CD4-positive, alpha-beta T cell (primary cell): ENCODE results near the gene CCNI. TPM values are rescaled to one million over a fixed set of nuclear protein-coding genes. Genes with fewer than 3 reads are reported as not detected.
A peak's percentile ranks its signal among the peaks of the same experiment; 100 is the strongest.
"Not testable (repeated sequence)": the region's sequence is repeated elsewhere in the genome, so short reads cannot be mapped to it uniquely, and the experiment has no call there.

Source experiments
- ATAC-seq: fragments of 200-7000 bp; cut with Tn5 transposase; one replicate; pipeline ENCODE4 v1.10.0; 2022; ENCODE audit warnings: mild to moderate bottlenecking; ENCODE audit not compliant: poor library complexity
- CTCF ChIA-PET: fragments of 350-600 bp; sonication (Branson Sonifier 250); formaldehyde crosslinking; loops from one replicate; lab custom pipeline; 2021; ENCODE audit warnings: antibody characterized with exemption, inconsistent platforms; lab: Charles Lee
- POLR2A ChIA-PET: fragments of 350-600 bp; sonication (Branson Sonifier 250); formaldehyde crosslinking; loops from one replicate; lab custom pipeline; 2021; ENCODE audit warnings: antibody characterized with exemption, inconsistent platforms; lab: Charles Lee
- DNase-seq, 14 experiments: peaks; one replicate each; pipeline ENCODE4 v3.0.0-alpha.2; 2013 to 2020; ENCODE audit warnings: mixed read lengths in 2 of 14
- H3K27ac ChIP-seq, 2 donors: one replicate each; pipeline versions ENCODE4 v1.5.1 to v1.7.0; 2013; ENCODE audit warnings: low read length in 2 of 2, low read depth in 1 of 2, mild to moderate bottlenecking in 1 of 2
- H3K27me3 ChIP-seq, 2 experiments: 1 replicate in 1 of 2; 2 replicates in 1 of 2; pipeline versions ENCODE4 v1.6.1 to v1.7.0; 2013; ENCODE audit warnings: low read length in 2 of 2, control low read depth in 1 of 2, mild to moderate bottlenecking in 1 of 2, moderate library complexity in 1 of 2; ENCODE audit not compliant: insufficient read depth in 2 of 2, control insufficient read depth in 1 of 2
- H3K36me3 ChIP-seq: one replicate; pipeline ENCODE4 v1.6.1; 2013; ENCODE audit warnings: low read length, control low read depth; ENCODE audit not compliant: insufficient read depth
- H3K4me1 ChIP-seq: one replicate; pipeline ENCODE4 v1.6.1; 2013; ENCODE audit warnings: low read length, control low read depth; ENCODE audit not compliant: insufficient read depth
- H3K4me3 ChIP-seq: one replicate; pipeline ENCODE4 v1.5.1; 2013; ENCODE audit warnings: mild to moderate bottlenecking, low read length, moderate library complexity
- H3K9me3 ChIP-seq, 2 experiments: 1 replicate in 1 of 2; 2 replicates in 1 of 2; pipeline versions ENCODE4 v1.6.1 to v1.7.0; 2013; ENCODE audit warnings: low read length in 2 of 2, mild to moderate bottlenecking in 2 of 2, control low read depth in 1 of 2, moderate library complexity in 1 of 2; ENCODE audit not compliant: control insufficient read depth in 1 of 2, insufficient read depth in 1 of 2
- H3K27ac Mint-ChIP-seq: one replicate; pipeline ENCODE4 v1.8.0; 2020; ENCODE audit warnings: mixed read lengths
- H3K27me3 Mint-ChIP-seq: one replicate; pipeline ENCODE4 v1.8.0; 2021; ENCODE audit warnings: mixed read lengths
- H3K36me3 Mint-ChIP-seq: one replicate; pipeline ENCODE4 v1.8.0; 2021; ENCODE audit warnings: low read depth, mixed read lengths
- H3K4me1 Mint-ChIP-seq: one replicate; pipeline ENCODE4 v1.8.0; 2021; ENCODE audit warnings: low read depth, mixed read lengths
- H3K4me3 Mint-ChIP-seq: one replicate; pipeline ENCODE4 v1.8.0; 2020; ENCODE audit warnings: mild to moderate bottlenecking, mixed read lengths
- H3K9me3 Mint-ChIP-seq: one replicate; pipeline ENCODE4 v1.8.0; 2020; ENCODE audit warnings: mixed read lengths
- CTCF ChIP-seq: fragments of 200-600 bp; IDR thresholded peaks from one replicate; pipeline ENCODE4 v1.8.0; 2022; ENCODE audit warnings: antibody characterized with exemption, mild to moderate bottlenecking
- intact Hi-C, 2 experiments: fragments of 100-400 bp; cut with DNase I in 1 of 2; cut with micrococcal nuclease in 1 of 2; formaldehyde crosslinking; loops; one replicate each; pipeline versions ENCODE4 v1.15.1 to v1.9.0; 2023 to 2025; cut with DNase I, micrococcal nuclease
- total RNA-seq, 174 experiments: library from RNA in 2 of 174; stranded (reverse) in 2 of 174; gene quantifications; one replicate each; pipeline ENCODE4 v1.2.3 and lab custom pipeline; 2021 to 2026

CCNI gene
- total RNA-seq, 2 experiments from 2014 or later: 385 to 418 TPM

- H3K27me3 ChIP-seq: no peaks in the 10 kb centered on the region
- H3K9me3 ChIP-seq: no peaks in the 10 kb centered on the region
- Mint-ChIP-seq H3K4me3 (no peak overlapping the region), H3K36me3 (peaks cover 31% of the 10 kb centered on the region), H3K27ac (no peak overlapping the region), H3K9me3 (no peaks in the 10 kb centered on the region), H3K27me3 (no peaks in the 10 kb centered on the region), H3K4me1 (peaks cover 34% of the 10 kb centered on the region)
- peak in 1 of 14 experiments; percentile 20 for DNase-seq
- intact Hi-C loops: loop anchor here in 1 of 2 experiments (2.0 to 10.0 kb wide), 4 partner anchors 81 to 1703 kb away; partner anchors contain the start of genes BMP2K and SCARB2
- peaks cover 26% of the 10 kb centered on the region for H3K4me1 ChIP-seq
- CTCF ChIA-PET: interaction anchor here (2.2 kb wide), 1 partner anchor 21 kb away, joined by 8 read pairs; no protein-coding TSS in a partner anchor
- TF ChIP-seq CTCF: no peak
- peak overlapping the region; percentile 99 to 100 for H3K27ac ChIP-seq
- POLR2A ChIA-PET: interaction anchor here (0.9 to 6.9 kb wide), 4 partner anchors 15 to 119 kb away, joined by 4 to 76 read pairs (median 8); partner anchors contain the start of gene CCNG2
- peak overlapping the region; percentile 77 for H3K4me3 ChIP-seq
- H3K36me3 ChIP-seq: peaks cover 7% of the 10 kb centered on the region
- ATAC-seq: no peak
Observed at GRCh38 chr4:77073981-77074380, 1.8 kb downstream of the CCNI start.

- H3K4me1 Mint-ChIP-seq: peaks cover 40% of the 10 kb centered on the region
- CTCF ChIA-PET: interaction anchor here (0.6 to 3.5 kb wide), 3 partner anchors 21 to 130 kb away, joined by 3 to 10 read pairs (median 8); no protein-coding TSS in a partner anchor
- no peaks in the 10 kb centered on the region for H3K9me3 ChIP-seq
- H3K4me3 Mint-ChIP-seq: no peak overlapping the region
- peaks cover 7% of the 10 kb centered on the region for H3K36me3 ChIP-seq
- no peaks in the 10 kb centered on the region for H3K27me3 Mint-ChIP-seq
- peak overlapping the region; percentile 77 for H3K4me3 ChIP-seq
- no peaks in the 10 kb centered on the region for H3K9me3 Mint-ChIP-seq
- no peak for DNase-seq
- H3K27ac Mint-ChIP-seq: no peak overlapping the region
- no peak for ATAC-seq
- H3K27me3 ChIP-seq: no peaks in the 10 kb centered on the region
- H3K4me1 ChIP-seq: peaks cover 27% of the 10 kb centered on the region
- POLR2A ChIA-PET: interaction anchor here (0.6 to 6.9 kb wide), 4 partner anchors 28 to 130 kb away, joined by 3 to 76 read pairs (median 3); partner anchors contain the start of gene CCNG2
- H3K36me3 Mint-ChIP-seq: peaks cover 38% of the 10 kb centered on the region
- H3K27ac ChIP-seq: peak overlapping the region; percentile 99 to 100
- intact Hi-C loops: loop anchor here in 1 of 2 experiments (5.0 to 10.0 kb wide), 2 partner anchors 858 to 1704 kb away; partner anchors contain the start of genes BMP2K and SCARB2
- TF ChIP-seq CTCF: no peak
Observed at GRCh38 chr4:77073106-77073809, 2.5 kb downstream of the CCNI start.

- ChIA-PET POLR2A (interaction anchor here (1.2 to 6.9 kb wide), 3 partner anchors 28 to 131 kb away, joined by 3 to 76 read pairs (median 7); partner anchors contain the start of gene CCNG2), CTCF (interaction anchor here (0.7 to 3.5 kb wide), 4 partner anchors 16 to 131 kb away, joined by 3 to 10 read pairs (median 4); no protein-coding TSS in a partner anchor)
- H3K27ac ChIP-seq: peak overlapping the region; percentile 51 to 99
- DNase-seq (peak in 8 of 14 experiments; percentile 14 to 88 (median 58)), ATAC-seq (peak; percentile 47)
- peaks cover 23% of the 10 kb centered on the region for H3K4me1 ChIP-seq
- intact Hi-C loops: loop anchor here in 1 of 2 experiments (5.0 to 10.0 kb wide), 2 partner anchors 857 to 1705 kb away; partner anchors contain the start of genes BMP2K and SCARB2
- peak overlapping the region; percentile 77 for H3K4me3 ChIP-seq
- H3K9me3 ChIP-seq: no peaks in the 10 kb centered on the region
- Mint-ChIP-seq H3K4me3 (peak overlapping the region; percentile 57), H3K36me3 (peaks cover 44% of the 10 kb centered on the region), H3K4me1 (peaks cover 33% of the 10 kb centered on the region), H3K27ac (no peak overlapping the region), H3K27me3 (no peaks in the 10 kb centered on the region), H3K9me3 (no peaks in the 10 kb centered on the region)
- TF ChIP-seq CTCF: no peak
- H3K27me3 ChIP-seq: no peaks in the 10 kb centered on the region
- H3K36me3 ChIP-seq: peaks cover 7% of the 10 kb centered on the region
Observed at GRCh38 chr4:77072195-77072753, 3.5 kb downstream of the CCNI start.

- H3K4me3 Mint-ChIP-seq: peak overlapping the region; percentile 6
- H3K4me3 ChIP-seq, H3K9me3 Mint-ChIP-seq, H3K9me3 ChIP-seq, DNase-seq, H3K27me3 Mint-ChIP-seq, H3K27me3 ChIP-seq, H3K27ac Mint-ChIP-seq, ATAC-seq, intact Hi-C loops: not testable (repeated sequence)
- Histone ChIP-seq H3K27ac (peak overlapping the region in 1 of 2 donors; percentile 22), H3K36me3 (peaks cover 32% of the 10 kb centered on the region), H3K4me1 (peaks cover 20% of the 10 kb centered on the region)
- H3K36me3 Mint-ChIP-seq: peaks cover 53% of the 10 kb centered on the region
- POLR2A ChIA-PET: interaction anchor here (0.6 to 0.9 kb wide), 4 partner anchors 94 to 1214 kb away, joined by 3 to 5 read pairs (median 4); partner anchors contain the start of gene SEPTIN11
- CTCF ChIA-PET: interaction anchor here (0.8 to 3.5 kb wide), 4 partner anchors 12 to 134 kb away, joined by 3 to 10 read pairs (median 4); no protein-coding TSS in a partner anchor
- H3K4me1 Mint-ChIP-seq: peaks cover 25% of the 10 kb centered on the region
Observed at GRCh38 chr4:77069514-77069913, 6.3 kb downstream of the CCNI start.
